Neural cell (in vitro differentiated cells): Measurements from ENCODE around the gene SHC2. TPM values are rescaled to one million over a fixed set of nuclear protein-coding genes. Genes with fewer than 3 reads are reported as not detected.

Source experiments
- H2AFZ ChIP-seq: fragments of 200-600, 300-800 bp; sonication (generic), shearing (Covaris generic); 2 replicates; pipeline ENCODE4 v1.6.0; 2014; ENCODE audit warnings: low read depth, mild to moderate bottlenecking, antibody characterized with exemption, low read length, moderate library complexity
- H3F3A ChIP-seq: fragments of 200-600 bp; shearing (Covaris generic); 2 replicates; pipeline ENCODE4 v1.6.1; 2016; ENCODE audit warnings: mild to moderate bottlenecking, moderate library complexity, mixed read lengths, antibody characterized with exemption, low read length; ENCODE audit not compliant: insufficient read depth, poor library complexity, severe bottlenecking
- H3K27ac ChIP-seq: fragments of 200-600, 300-800 bp; sonication (generic), shearing (Covaris generic); 2 replicates; pipeline ENCODE4 v1.5.1; 2014; ENCODE audit warnings: mild to moderate bottlenecking, low read length, moderate library complexity
- H3K27me3 ChIP-seq: fragments of 300-800, 200-600 bp; sonication (generic), shearing (Covaris generic); 2 replicates; pipeline ENCODE4 v1.6.0; 2014; ENCODE audit warnings: mild to moderate bottlenecking, low read depth, low read length, moderate library complexity; ENCODE audit not compliant: insufficient read depth
- H3K36me3 ChIP-seq: fragments of 300-800, 200-600 bp; sonication (generic), shearing (Covaris generic); 2 replicates; pipeline ENCODE4 v1.5.1; 2014; ENCODE audit warnings: mild to moderate bottlenecking, antibody characterized with exemption, low read length, moderate library complexity; ENCODE audit not compliant: insufficient read depth
- H3K4me2 ChIP-seq: fragments of 300-800, 200-600 bp; sonication (generic), shearing (Covaris generic); 2 replicates; pipeline ENCODE4 v1.6.0; 2014; ENCODE audit warnings: mild to moderate bottlenecking, low read length
- H3K4me3 ChIP-seq: fragments of 300-800, 200-600 bp; sonication (generic), shearing (Covaris generic); 2 replicates; pipeline ENCODE4 v1.5.1; 2014; ENCODE audit warnings: mild to moderate bottlenecking, low read length, moderate library complexity
- H3K79me2 ChIP-seq: fragments of 200-600 bp; shearing (Covaris generic); replicated peaks from 2 replicates; pipeline ENCODE4 v1.6.0; 2014; ENCODE audit warnings: mild to moderate bottlenecking, low read length, moderate library complexity; ENCODE audit not compliant: insufficient read depth
- H3K9ac ChIP-seq: fragments of 300-800, 200-600 bp; sonication (generic), shearing (Covaris generic); 2 replicates; pipeline ENCODE4 v1.6.1; 2016; ENCODE audit warnings: mild to moderate bottlenecking, low read length, mixed read lengths
- H3K9me2 ChIP-seq: fragments of 200-600 bp; shearing (Covaris generic); 2 replicates; pipeline ENCODE4 v1.6.1; 2016; ENCODE audit warnings: mild to moderate bottlenecking, low read length, mixed read lengths; ENCODE audit not compliant: insufficient read depth
- H3K9me3 ChIP-seq: fragments of 200-600, 300-800 bp; sonication (generic), shearing (Covaris generic); 2 replicates; pipeline ENCODE4 v1.6.1; 2016; ENCODE audit warnings: mild to moderate bottlenecking, mixed run types, low read length, moderate library complexity, mixed read lengths
- H4K20me1 ChIP-seq: fragments of 200-600 bp; shearing (Covaris generic); 2 replicates; pipeline ENCODE4 v1.6.1; 2016; ENCODE audit warnings: mild to moderate bottlenecking, mixed run types; ENCODE audit not compliant: insufficient read depth
- CTCF ChIP-seq: fragments of 450-650 bp; IDR thresholded peaks from 2 replicates; pipeline ENCODE4 v1.5.1; 2014; ENCODE audit warnings: antibody characterized with exemption, mild to moderate bottlenecking, moderate library complexity; ENCODE audit not compliant: poor library complexity, severe bottlenecking
- EP300 ChIP-seq: fragments of 450-650 bp; conservative IDR thresholded peaks from 2 replicates; pipeline ENCODE4 v1.6.1; 2014; ENCODE audit warnings: antibody characterized with exemption, mild to moderate bottlenecking, moderate library complexity; ENCODE audit not compliant: poor library complexity, severe bottlenecking
- EZH2 ChIP-seq: fragments of 200-600, 300-800 bp; shearing (Covaris generic), sonication (generic); IDR thresholded peaks from 2 replicates; pipeline ENCODE4 v1.6.1; 2014; ENCODE audit warnings: antibody characterized with exemption, low read length, borderline replicate concordance, mild to moderate bottlenecking; ENCODE audit not compliant: insufficient read depth, poor library complexity, severe bottlenecking
- MXI1 ChIP-seq: fragments of 450-650 bp; conservative IDR thresholded peaks from 2 replicates; pipeline ENCODE4 v1.6.1; 2014; ENCODE audit warnings: antibody characterized with exemption, mild to moderate bottlenecking; ENCODE audit not compliant: poor library complexity, severe bottlenecking
- POLR2AphosphoS5 ChIP-seq: IDR thresholded peaks from 2 replicates; pipeline ENCODE4 v1.6.1; 2012
- RAD21 ChIP-seq: fragments of 450-650 bp; conservative IDR thresholded peaks from 2 replicates; pipeline ENCODE4 v1.6.1; 2014; ENCODE audit warnings: antibody characterized with exemption, mild to moderate bottlenecking, moderate library complexity
- REST ChIP-seq: IDR thresholded peaks from 2 replicates; pipeline ENCODE4 v1.6.1; 2012; ENCODE audit warnings: borderline replicate concordance
- SMC3 ChIP-seq: fragments of 450-650 bp; conservative IDR thresholded peaks from 2 replicates; pipeline ENCODE4 v1.6.1; 2014; ENCODE audit warnings: antibody characterized with exemption, mild to moderate bottlenecking, moderate library complexity; ENCODE audit not compliant: poor library complexity
- TAF1 ChIP-seq: IDR thresholded peaks from 2 replicates; pipeline ENCODE4 v1.6.1; 2012; ENCODE audit warnings: low read depth
- polyA plus RNA-seq: library from polyadenylated mRNA; depleted of rRNA; stranded (reverse); fragments of >200 nt; gene quantifications from 2 replicates; pipeline ENCODE4 v1.2.3, GENCODE V29; 2014

Gene SHC2
- polyA plus RNA-seq, 1 donor from 2014 or later = 75.8 TPM

GRCh38 chr19:368630-369024, 92.2 kb downstream of the SHC2 start:
- Histone ChIP-seq H3K4me2 (no peak overlapping the region), H3K36me3 (no peaks in the 10 kb centered on the region), H3K27ac (no peak overlapping the region), H3K27me3 (no peaks in the 10 kb centered on the region), H3K79me2 (no peaks in the 10 kb centered on the region), H3K9me3 (no peaks in the 10 kb centered on the region), H3K9me2 (no peaks in the 10 kb centered on the region), H3F3A (no peaks in the 10 kb centered on the region), H2AFZ (no peak overlapping the region), H4K20me1 (no peaks in the 10 kb centered on the region), H3K4me3 (no peak overlapping the region), H3K9ac (no peak overlapping the region)
- TF ChIP-seq POLR2AphosphoS5 = no peak
- TF ChIP-seq TAF1 = no peak
- no peak for TF ChIP-seq RAD21
- no peak for TF ChIP-seq EP300
- TF ChIP-seq CTCF = no peak
- TF ChIP-seq REST = no peak
- TF ChIP-seq EZH2 = no peak
- TF ChIP-seq MXI1 = no peak
- TF ChIP-seq SMC3 = no peak

GRCh38 chr19:367963-368629, 92.7 kb downstream of the SHC2 start:
- Histone ChIP-seq H3K9me3 (no peaks in the 10 kb centered on the region), H4K20me1 (no peaks in the 10 kb centered on the region), H3F3A (no peaks in the 10 kb centered on the region), H3K79me2 (no peaks in the 10 kb centered on the region), H3K4me2 (no peak overlapping the region), H3K9me2 (no peaks in the 10 kb centered on the region), H3K36me3 (no peaks in the 10 kb centered on the region), H3K9ac (no peak overlapping the region), H3K27me3 (no peaks in the 10 kb centered on the region), H3K27ac (no peak overlapping the region), H2AFZ (no peak overlapping the region), H3K4me3 (no peak overlapping the region)
- TF ChIP-seq CTCF (no peak), TAF1 (no peak), POLR2AphosphoS5 (no peak), MXI1 (no peak), SMC3 (no peak), EP300 (no peak), EZH2 (no peak), REST (no peak), RAD21 (no peak)
